K562 (cell line): ENCODE measurements around the gene CDC5L.

Experiments
- CHD2 ChIP-seq: IDR thresholded peaks from 2 replicates; pipeline ENCODE4 v1.6.1; 2011; ENCODE audit warnings: low read depth, low read length
- EZH2 ChIP-seq: IDR thresholded peaks from 2 replicates; pipeline ENCODE4 v1.6.1; 2012; ENCODE audit warnings: low read depth, mild to moderate bottlenecking, inconsistent platforms, low read length, borderline replicate concordance
- KLF16 ChIP-seq: IDR thresholded peaks from 2 replicates; pipeline ENCODE4 v1.6.1; 2016; ENCODE audit warnings: antibody characterized with exemption
- NFYB ChIP-seq: IDR thresholded peaks from 2 replicates; pipeline ENCODE4 v1.6.1; 2011; ENCODE audit warnings: mild to moderate bottlenecking, moderate library complexity; ENCODE audit not compliant: insufficient read length; ENCODE audit errors: extremely low read depth
- NR1H2 ChIP-seq: sonication (generic); formaldehyde crosslinking; IDR thresholded peaks from 2 replicates; pipeline ENCODE4 v1.4.0; 2020; ENCODE audit warnings: mild to moderate bottlenecking, missing genetic modification reagents
- POLR2AphosphoS5 ChIP-seq: IDR thresholded peaks from 2 replicates; pipeline ENCODE4 v1.6.1; 2011; ENCODE audit warnings: mild to moderate bottlenecking, low read depth, low read length, moderate library complexity; ENCODE audit not compliant: control insufficient read depth, insufficient read depth
- TOE1 ChIP-seq, 2 experiments: fragments of 450-650 bp in 1 of 2; sonication (generic) in 1 of 2; formaldehyde crosslinking in 1 of 2; IDR thresholded peaks; 2 replicates each; pipeline versions ENCODE4 v1.7.1 to v1.8.0; 2016 to 2022; ENCODE audit warnings: borderline replicate concordance in 2 of 2, mild to moderate bottlenecking in 2 of 2, antibody characterized with exemption in 1 of 2, inconsistent platforms in 1 of 2, low read depth in 1 of 2, missing genetic modification reagents in 1 of 2, moderate library complexity in 1 of 2
- ZBTB1 ChIP-seq: sonication (generic); formaldehyde crosslinking; IDR thresholded peaks from 2 replicates; pipeline ENCODE4 v1.8.1; 2023; ENCODE audit warnings: missing genetic modification reagents, low read depth, mild to moderate bottlenecking, borderline replicate concordance
- ZBTB33 ChIP-seq: sonication (generic); formaldehyde crosslinking; IDR thresholded peaks from 2 replicates; pipeline ENCODE4 v1.8.1; 2023; ENCODE audit warnings: mild to moderate bottlenecking, missing genetic modification reagents
- ZKSCAN1 ChIP-seq: fragments of 150-350 bp; IDR thresholded peaks from 2 replicates; pipeline ENCODE4 v1.6.1; 2016; ENCODE audit warnings: low read depth, low read length
- ZNF384 ChIP-seq: IDR thresholded peaks from 2 replicates; pipeline ENCODE4 v1.6.1; 2012; ENCODE audit warnings: low read depth, low read length, improper control_type of control experiment
- TF ChIP-seq, protein P1 (sequence below): sonication (generic); formaldehyde crosslinking; IDR thresholded peaks from 2 replicates; pipeline ENCODE4 v1.8.0; 2022; ENCODE audit warnings: missing genetic modification reagents, mild to moderate bottlenecking, borderline replicate concordance
- TF ChIP-seq, protein P2 (sequence below), 3 experiments: IDR thresholded peaks in 2 of 3; conservative IDR thresholded peaks in 1 of 3; 2 replicates each; pipeline ENCODE4 v1.5.1; 2011 to 2012; ENCODE audit warnings: low read length in 3 of 3, mild to moderate bottlenecking in 3 of 3, control low read depth in 2 of 3, improper control_type of control experiment in 1 of 3, inconsistent platforms in 1 of 3, low read depth in 1 of 3, mixed read lengths in 1 of 3, moderate library complexity in 1 of 3; ENCODE audit not compliant: insufficient read depth in 2 of 3

GRCh38 chr6:44470115-44470464, 82.6 kb downstream of the CDC5L start:
- no peak for TF ChIP-seq ZKSCAN1
- no peak for TF ChIP-seq ZBTB1 (CRISPR knock-in tag)
- no peak for TF ChIP-seq CHD2
- no peak for TF ChIP-seq NR1H2
- TF ChIP-seq, protein P1, sequence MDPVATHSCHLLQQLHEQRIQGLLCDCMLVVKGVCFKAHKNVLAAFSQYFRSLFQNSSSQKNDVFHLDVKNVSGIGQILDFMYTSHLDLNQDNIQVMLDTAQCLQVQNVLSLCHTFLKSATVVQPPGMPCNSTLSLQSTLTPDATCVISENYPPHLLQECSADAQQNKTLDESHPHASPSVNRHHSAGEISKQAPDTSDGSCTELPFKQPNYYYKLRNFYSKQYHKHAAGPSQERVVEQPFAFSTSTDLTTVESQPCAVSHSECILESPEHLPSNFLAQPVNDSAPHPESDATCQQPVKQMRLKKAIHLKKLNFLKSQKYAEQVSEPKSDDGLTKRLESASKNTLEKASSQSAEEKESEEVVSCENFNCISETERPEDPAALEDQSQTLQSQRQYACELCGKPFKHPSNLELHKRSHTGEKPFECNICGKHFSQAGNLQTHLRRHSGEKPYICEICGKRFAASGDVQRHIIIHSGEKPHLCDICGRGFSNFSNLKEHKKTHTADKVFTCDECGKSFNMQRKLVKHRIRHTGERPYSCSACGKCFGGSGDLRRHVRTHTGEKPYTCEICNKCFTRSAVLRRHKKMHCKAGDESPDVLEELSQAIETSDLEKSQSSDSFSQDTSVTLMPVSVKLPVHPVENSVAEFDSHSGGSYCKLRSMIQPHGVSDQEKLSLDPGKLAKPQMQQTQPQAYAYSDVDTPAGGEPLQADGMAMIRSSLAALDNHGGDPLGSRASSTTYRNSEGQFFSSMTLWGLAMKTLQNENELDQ (CRISPR knock-in tag), result no peak
- no peak for TF ChIP-seq NFYB
- TF ChIP-seq POLR2AphosphoS5, result no peak
- no peak for TF ChIP-seq ZNF384
- TF ChIP-seq, protein P2, sequence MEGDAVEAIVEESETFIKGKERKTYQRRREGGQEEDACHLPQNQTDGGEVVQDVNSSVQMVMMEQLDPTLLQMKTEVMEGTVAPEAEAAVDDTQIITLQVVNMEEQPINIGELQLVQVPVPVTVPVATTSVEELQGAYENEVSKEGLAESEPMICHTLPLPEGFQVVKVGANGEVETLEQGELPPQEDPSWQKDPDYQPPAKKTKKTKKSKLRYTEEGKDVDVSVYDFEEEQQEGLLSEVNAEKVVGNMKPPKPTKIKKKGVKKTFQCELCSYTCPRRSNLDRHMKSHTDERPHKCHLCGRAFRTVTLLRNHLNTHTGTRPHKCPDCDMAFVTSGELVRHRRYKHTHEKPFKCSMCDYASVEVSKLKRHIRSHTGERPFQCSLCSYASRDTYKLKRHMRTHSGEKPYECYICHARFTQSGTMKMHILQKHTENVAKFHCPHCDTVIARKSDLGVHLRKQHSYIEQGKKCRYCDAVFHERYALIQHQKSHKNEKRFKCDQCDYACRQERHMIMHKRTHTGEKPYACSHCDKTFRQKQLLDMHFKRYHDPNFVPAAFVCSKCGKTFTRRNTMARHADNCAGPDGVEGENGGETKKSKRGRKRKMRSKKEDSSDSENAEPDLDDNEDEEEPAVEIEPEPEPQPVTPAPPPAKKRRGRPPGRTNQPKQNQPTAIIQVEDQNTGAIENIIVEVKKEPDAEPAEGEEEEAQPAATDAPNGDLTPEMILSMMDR (IDR thresholded peaks at IDR 0.05 in 2 of 3, conservative IDR thresholded peaks at IDR 0.05 in 1 of 3; ENCODE audit: insufficient read depth in 2 of 3, low read depth in 1 of 3, low read length in 3 of 3), result peak in 1 of 3 experiments; percentile 46; a peak in 1 of 6 replicates
- no peak for TF ChIP-seq TOE1 (IDR thresholded peaks at IDR 0.05; ENCODE audit: borderline replicate concordance)
- TF ChIP-seq TOE1 (CRISPR knock-in tag; IDR thresholded peaks at IDR 0.05; ENCODE audit: borderline replicate concordance, low read depth), result no peak
- no peak for TF ChIP-seq EZH2
- TF ChIP-seq ZBTB33, result no peak
- TF ChIP-seq KLF16, result no peak
